Body of pancreas (tissue), 4 donors: Measurements from ENCODE around the gene ADGRB3.

ENCODE experiments used
- CTCF ChIP-seq, 7 experiments: fragments of 450-650 bp in 4 of 7; fragments of 200-600 bp in 3 of 7; sonication (generic) in 3 of 7; IDR thresholded peaks; one replicate each; pipeline ENCODE4 v1.5.1; 2016 to 2019; ENCODE audit warnings: antibody characterized with exemption in 7 of 7
- POLR2A ChIP-seq, 3 donors: fragments of 450-650 bp; IDR thresholded peaks; one replicate each; pipeline ENCODE4 v1.6.1; 2016; ENCODE audit warnings: antibody characterized with exemption in 3 of 3, mild to moderate bottlenecking in 2 of 3

GRCh38 chr6:68747110-68747790, 112.2 kb downstream of the ADGRB3 start:
- TF ChIP-seq CTCF (IDR thresholded peaks at IDR 0.05) (no peak), POLR2A (IDR thresholded peaks at IDR 0.05) (no peak)
